GM12878 (cell line): Measurements from ENCODE around the gene PTPRF. TPM values are rescaled to one million over a fixed set of nuclear protein-coding genes. Genes with fewer than 3 reads are reported as not detected.

Source experiments
- ATAC-seq: fragments of 200-7000 bp; cut with Tn5 transposase; 3 replicates; pipeline ENCODE4 v1.9.1; 2020; ENCODE audit warnings: mild to moderate bottlenecking, moderate library complexity
- BruUV-seq: library from RNA; stranded (reverse); fragments of 400-500 nt; replicated peaks from 2 replicates; lab custom pipeline; 2021; lab: Mats Ljungman, UMichigan
- CTCF ChIA-PET: fragments of 300-600 bp; sonication (Branson Sonifier 250); formaldehyde crosslinking; extraction: SDS; loops from one replicate; lab custom pipeline; 2021; ENCODE audit warnings: inconsistent platforms; lab: Yijun Ruan, JAX
- POLR2A ChIA-PET: fragments of 350-600 bp; formaldehyde crosslinking; extraction: SDS; loops from one replicate; lab custom pipeline; 2021; ENCODE audit warnings: inconsistent platforms; lab: Charles Lee
- RAD21 ChIA-PET: fragments of 300-600 bp; sonication (Branson Sonifier 250); formaldehyde crosslinking; loops from one replicate; lab custom pipeline; 2023; ENCODE audit warnings: antibody characterized with exemption; ENCODE audit not compliant: unreplicated experiment; lab: Charles Lee
- SMC1A ChIA-PET: fragments of 300-600 bp; sonication (Branson Sonifier 250); formaldehyde crosslinking; loops from one replicate; lab custom pipeline; 2023; ENCODE audit not compliant: unreplicated experiment, uncharacterized antibody; lab: Charles Lee
- DNase-seq: peaks from one replicate; pipeline ENCODE4 v3.0.0-alpha.2; 2011; ENCODE audit warnings: low read depth, low spot score
- FAIRE-seq: peaks from 3 replicates; lab custom pipeline; 2011; peaks lifted over from hg19 to GRCh38; lab: Jason Lieb, UNC
- H2AFZ ChIP-seq: 2 replicates; pipeline ENCODE4 v1.6.0; 2011; ENCODE audit warnings: low read depth, low read length, control low read depth; ENCODE audit not compliant: control insufficient read depth
- H3K27ac ChIP-seq: 2 replicates; pipeline ENCODE4 v1.5.1; 2011; ENCODE audit warnings: control low read depth; ENCODE audit not compliant: control insufficient read depth, insufficient read depth
- H3K27me3 ChIP-seq, 2 experiments: replicated peaks in 1 of 2; 2 replicates each; pipeline versions ENCODE4 v1.6.0 to v1.6.1; 2011; ENCODE audit warnings: low read length in 1 of 2; ENCODE audit not compliant: control insufficient read depth in 2 of 2, insufficient read depth in 2 of 2
- H3K36me3 ChIP-seq, 2 experiments: 2 replicates each; pipeline ENCODE4 v1.5.1; 2011; ENCODE audit warnings: low read length in 1 of 2; ENCODE audit not compliant: control insufficient read depth in 2 of 2, insufficient read depth in 2 of 2
- H3K4me1 ChIP-seq: 2 replicates; pipeline ENCODE4 v1.6.1; 2011; ENCODE audit warnings: mild to moderate bottlenecking, low read length, moderate library complexity, mixed read lengths; ENCODE audit not compliant: control insufficient read depth, insufficient read depth
- H3K4me2 ChIP-seq: 2 replicates; pipeline ENCODE4 v1.6.0; 2011; ENCODE audit warnings: control low read depth; ENCODE audit not compliant: control insufficient read depth, insufficient read depth
- H3K4me3 ChIP-seq: fragments of 200-600 bp; sonication (generic); 2 replicates; pipeline ENCODE4 v1.5.1; 2016
- H3K79me2 ChIP-seq: 2 replicates; pipeline ENCODE4 v1.6.0; 2011; ENCODE audit warnings: low read length; ENCODE audit not compliant: control insufficient read depth, insufficient read depth
- H3K9ac ChIP-seq: 2 replicates; pipeline ENCODE4 v1.8.0; 2011; ENCODE audit warnings: low read length, control low read depth, mixed read lengths; ENCODE audit not compliant: control insufficient read depth, insufficient read depth
- H3K9me3 ChIP-seq: replicated peaks from 3 replicates; pipeline ENCODE4 v1.5.1; 2011; ENCODE audit warnings: mild to moderate bottlenecking, low read length; ENCODE audit not compliant: control insufficient read depth, insufficient read depth
- H4K20me1 ChIP-seq: 2 replicates; pipeline ENCODE4 v1.6.0; 2011; ENCODE audit not compliant: control insufficient read depth, insufficient read depth
- BACH1 ChIP-seq: fragments of 450-650 bp; IDR thresholded peaks from 2 replicates; pipeline ENCODE4 v1.6.1; 2017; ENCODE audit warnings: mild to moderate bottlenecking, borderline replicate concordance
- CHD1 ChIP-seq: IDR thresholded peaks from 2 replicates; pipeline ENCODE4 v1.6.1; 2012; ENCODE audit warnings: low read depth, low read length, improper control_type of control experiment
- JUNB ChIP-seq: IDR thresholded peaks from 2 replicates; pipeline ENCODE4 v1.6.1; 2016; ENCODE audit warnings: antibody characterized with exemption, mild to moderate bottlenecking
- MEF2A ChIP-seq: IDR thresholded peaks from 2 replicates; pipeline ENCODE4 v1.6.1; 2011; ENCODE audit warnings: low read depth, mild to moderate bottlenecking, low read length, moderate library complexity; ENCODE audit not compliant: insufficient read depth
- MXI1 ChIP-seq: fragments of 150-350 bp; IDR thresholded peaks from 2 replicates; pipeline ENCODE4 v1.6.1; 2011; ENCODE audit warnings: low read depth, mild to moderate bottlenecking, inconsistent platforms, low read length, improper control_type of control experiment
- NBN ChIP-seq: fragments of 450-650 bp; IDR thresholded peaks from 2 replicates; pipeline ENCODE4 v1.6.1; 2016
- PAX8 ChIP-seq: fragments of 450-650 bp; IDR thresholded peaks from 2 replicates; pipeline ENCODE4 v1.6.1; 2017; ENCODE audit warnings: mild to moderate bottlenecking, moderate library complexity
- SIN3A ChIP-seq: IDR thresholded peaks from 2 replicates; pipeline ENCODE4 v1.6.1; 2012; ENCODE audit warnings: low read depth, low read length, improper control_type of control experiment
- SMAD1 ChIP-seq: fragments of 450-650 bp; IDR thresholded peaks from 2 replicates; pipeline ENCODE4 v1.6.1; 2018; ENCODE audit warnings: mild to moderate bottlenecking, low read depth; ENCODE audit not compliant: partially characterized antibody
- SMARCA5 ChIP-seq: fragments of 450-650 bp; IDR thresholded peaks from 2 replicates; pipeline ENCODE4 v1.6.1; 2017; ENCODE audit warnings: mild to moderate bottlenecking
- SPI1 ChIP-seq: IDR thresholded peaks from 2 replicates; pipeline ENCODE4 v1.6.1; 2011; ENCODE audit warnings: low read depth, mild to moderate bottlenecking, low read length, moderate library complexity, borderline replicate concordance; ENCODE audit not compliant: insufficient read depth
- ZNF207 ChIP-seq: fragments of 450-650 bp; IDR thresholded peaks from 2 replicates; pipeline ENCODE4 v1.6.1; 2014; ENCODE audit warnings: antibody characterized with exemption, mild to moderate bottlenecking, borderline replicate concordance
- WGBS: methylation state at CpG from one replicate; pipeline ENCODE4 v1.1.6; 2016; ENCODE audit warnings: low lambda C conversion rate; ENCODE audit not compliant: insufficient replicate concordance, insufficient coverage; ENCODE audit errors: missing lambda C conversion rate; 5-methylcytosine and 5-hydroxymethylcytosine counted together
- in situ Hi-C: fragments of 300-500 bp; cut with MboI; formaldehyde crosslinking; loops from 9 replicates; pipeline ENCODE4 v1.14.3; 2018; ENCODE audit warnings: mixed read lengths
- intact Hi-C: fragments of 100-400 bp; cut with micrococcal nuclease; formaldehyde crosslinking; loops from one replicate; pipeline ENCODE4 v1.14.2; 2022; ENCODE audit not compliant: unreplicated experiment
- polyA plus RNA-seq, 11 experiments: library from polyadenylated mRNA; depleted of rRNA in 4 of 11; unstranded in 6 of 11; stranded (reverse) in 5 of 11; fragments of >200 nt; fragmentation: Nextera tagmentation in 4 of 11; fragmentation: Illumina TruSeq in 1 of 11; extraction: Ambion mirVana in 4 of 11; extraction: Trizol in 1 of 11; gene quantifications; 1 replicate in 1 of 11; 2 replicates in 10 of 11; pipeline versions ENCODE4 v1.2.1 to v1.2.3, GENCODE V29; 2011 to 2016; ENCODE audit warnings: inconsistent platforms in 2 of 11, missing spikeins in 2 of 11, low read depth in 1 of 11
- total RNA-seq, 4 experiments: library from RNA; depleted of rRNA in 3 of 4; stranded (reverse); fragments of >200 nt in 3 of 4; fragmentation: Illumina TruSeq in 1 of 4; extraction: Trizol in 1 of 4; gene quantifications; 2 replicates each; pipeline versions ENCODE4 v1.2.1 to v1.2.3, GENCODE V29; 2013 to 2021
- TF ChIP-seq, protein P1 (sequence below): fragments of 450-650 bp; IDR thresholded peaks from 2 replicates; pipeline ENCODE4 v1.6.1; 2017; ENCODE audit warnings: borderline replicate concordance
- TF ChIP-seq, protein P2 (sequence below): IDR thresholded peaks from 2 replicates; pipeline ENCODE4 v1.6.1; 2011; ENCODE audit warnings: borderline replicate concordance, low read depth, mild to moderate bottlenecking, moderate library complexity, low read length; ENCODE audit not compliant: insufficient read depth, poor library complexity, severe bottlenecking

The PTPRF gene
- total and polyA plus RNA-seq, 10 of the 15 experiments (the other 5 are each of a cell fraction or from before 2014, with no cell fraction given) = 0.04 to 2.6 (median 0.32) TPM

DNA sequence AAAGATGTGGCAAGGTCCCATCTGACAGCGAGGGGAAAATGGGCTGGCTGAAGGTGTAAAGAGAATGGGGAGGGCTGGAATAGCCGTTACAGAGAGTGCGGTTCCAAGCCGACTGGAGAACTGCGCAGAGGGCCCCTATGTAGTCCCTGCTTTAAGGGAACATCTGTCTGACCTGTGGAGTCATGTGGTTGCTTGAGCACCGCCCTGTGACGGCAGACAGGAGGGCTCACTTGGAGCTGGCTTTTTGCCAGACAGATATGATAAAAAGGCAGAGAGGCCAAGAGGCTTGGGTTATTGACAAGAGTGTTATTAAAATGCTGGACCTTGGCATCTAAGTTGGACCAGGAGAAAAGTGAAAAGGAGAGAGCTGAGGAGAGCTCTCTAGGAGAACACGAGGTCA, 5.9 kb upstream of the PTPRF start:
- RAD21 ChIA-PET = interaction anchor here (0.7 kb wide), 1 partner anchor 410 kb away, joined by 3 read pairs; no protein-coding TSS in a partner anchor
- Histone ChIP-seq H3K4me1 (no peaks in the 10 kb centered on the region), H3K9ac (no peak overlapping the region), H3K27ac (no peak overlapping the region), H3K4me2 (no peak overlapping the region), H3K9me3 (no peaks in the 10 kb centered on the region), H3K79me2 (no peaks in the 10 kb centered on the region), H3K27me3 (no peaks in the 10 kb centered on the region; a peak in 1 of 4 replicates)
- CTCF ChIA-PET = interaction anchor here (0.6 to 2.4 kb wide), 4 partner anchors 238 to 511 kb away, joined by 3 to 9 read pairs (median 4); no protein-coding TSS in a partner anchor
- intact Hi-C loops (loop anchor here (5.0 kb wide), 3 partner anchors 182 to 298 kb away; partner anchors contain the start of gene ST3GAL3), in situ Hi-C loops (loop anchor here (5.0 kb wide), 2 partner anchors 412 to 517 kb away; no protein-coding TSS in a partner anchor)
- POLR2A ChIA-PET = no interaction called here
- DNase-seq = no peak
- no peak for ATAC-seq
- no peak for FAIRE-seq
- 60% methylated on average over 8 of the region's 8 CpGs for WGBS
- TF ChIP-seq BACH1 = no peak
- no peak for TF ChIP-seq PAX8
- TF ChIP-seq SMAD1 = no peak
- no peak for TF ChIP-seq JUNB
- TF ChIP-seq, protein P1, sequence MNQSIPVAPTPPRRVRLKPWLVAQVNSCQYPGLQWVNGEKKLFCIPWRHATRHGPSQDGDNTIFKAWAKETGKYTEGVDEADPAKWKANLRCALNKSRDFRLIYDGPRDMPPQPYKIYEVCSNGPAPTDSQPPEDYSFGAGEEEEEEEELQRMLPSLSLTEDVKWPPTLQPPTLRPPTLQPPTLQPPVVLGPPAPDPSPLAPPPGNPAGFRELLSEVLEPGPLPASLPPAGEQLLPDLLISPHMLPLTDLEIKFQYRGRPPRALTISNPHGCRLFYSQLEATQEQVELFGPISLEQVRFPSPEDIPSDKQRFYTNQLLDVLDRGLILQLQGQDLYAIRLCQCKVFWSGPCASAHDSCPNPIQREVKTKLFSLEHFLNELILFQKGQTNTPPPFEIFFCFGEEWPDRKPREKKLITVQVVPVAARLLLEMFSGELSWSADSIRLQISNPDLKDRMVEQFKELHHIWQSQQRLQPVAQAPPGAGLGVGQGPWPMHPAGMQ = no peak
- no peak for TF ChIP-seq NBN
- no peak for TF ChIP-seq CHD1
- no peak for TF ChIP-seq SPI1
- TF ChIP-seq SIN3A = no peak
- TF ChIP-seq MEF2A = no peak
- TF ChIP-seq, protein P2, sequence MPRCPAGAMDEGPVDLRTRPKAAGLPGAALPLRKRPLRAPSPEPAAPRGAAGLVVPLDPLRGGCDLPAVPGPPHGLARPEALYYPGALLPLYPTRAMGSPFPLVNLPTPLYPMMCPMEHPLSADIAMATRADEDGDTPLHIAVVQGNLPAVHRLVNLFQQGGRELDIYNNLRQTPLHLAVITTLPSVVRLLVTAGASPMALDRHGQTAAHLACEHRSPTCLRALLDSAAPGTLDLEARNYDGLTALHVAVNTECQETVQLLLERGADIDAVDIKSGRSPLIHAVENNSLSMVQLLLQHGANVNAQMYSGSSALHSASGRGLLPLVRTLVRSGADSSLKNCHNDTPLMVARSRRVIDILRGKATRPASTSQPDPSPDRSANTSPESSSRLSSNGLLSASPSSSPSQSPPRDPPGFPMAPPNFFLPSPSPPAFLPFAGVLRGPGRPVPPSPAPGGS = no peak
- no peak for TF ChIP-seq MXI1
- TF ChIP-seq ZNF207 = no peak
- no peak for TF ChIP-seq SMARCA5
- TF ChIP-seq, all 136 proteins: peak for 0
- SMC1A ChIA-PET = interaction anchor here (1.2 to 1.7 kb wide), 3 partner anchors 239 to 410 kb away, joined by 3 to 4 read pairs (median 4); no protein-coding TSS in a partner anchor
- Histone ChIP-seq H3K4me3 (no peak overlapping the region), H3K36me3 (no peaks in the 10 kb centered on the region), H4K20me1 (no peaks in the 10 kb centered on the region), H2AFZ (no peak overlapping the region)
- no TSS peak for BruUV-seq
